Keratinocyte (primary cell): ENCODE measurements around the gene CASKIN2. TPM values are rescaled to one million over a fixed set of nuclear protein-coding genes. Genes with fewer than 3 reads are reported as not detected.
A peak's percentile ranks its signal among the peaks of the same experiment; 100 is the strongest.

Experiments
- DNase-seq: peaks from one replicate; pipeline ENCODE4 v3.0.0-alpha.2; 2011; ENCODE audit warnings: low read depth, missing footprints, low spot score
- FAIRE-seq: peaks from 2 replicates; lab custom pipeline; 2011; peaks lifted over from hg19 to GRCh38; lab: Jason Lieb, UNC
- H2AFZ ChIP-seq: 2 replicates; pipeline ENCODE4 v1.6.0; 2012; ENCODE audit warnings: low read length, control low read depth, inconsistent platforms; ENCODE audit not compliant: control insufficient read depth
- H3K27ac ChIP-seq: 2 replicates; pipeline ENCODE4 v1.5.1; 2011; ENCODE audit warnings: low read length; ENCODE audit not compliant: control insufficient read depth, insufficient read depth
- H3K27me3 ChIP-seq: 3 replicates; pipeline ENCODE4 v1.6.0; 2011; ENCODE audit warnings: low read length; ENCODE audit not compliant: control insufficient read depth, insufficient read depth; ENCODE audit errors: extremely low read depth
- H3K36me3 ChIP-seq, 2 experiments: 2 replicates in 1 of 2; 3 replicates in 1 of 2; pipeline ENCODE4 v1.5.1; 2011; ENCODE audit warnings: low read length in 2 of 2, mild to moderate bottlenecking in 1 of 2; ENCODE audit not compliant: control insufficient read depth in 2 of 2, insufficient read depth in 2 of 2; ENCODE audit errors: extremely low read depth in 1 of 2
- H3K4me1 ChIP-seq: 3 replicates; pipeline ENCODE4 v1.5.1; 2011; ENCODE audit warnings: low read length; ENCODE audit not compliant: control insufficient read depth, insufficient read depth; ENCODE audit errors: extremely low read depth
- H3K4me2 ChIP-seq: 3 replicates; pipeline ENCODE4 v1.6.0; 2011; ENCODE audit warnings: low read depth, low read length; ENCODE audit not compliant: control insufficient read depth, insufficient read depth; ENCODE audit errors: extremely low read depth
- H3K4me3 ChIP-seq, 3 experiments: fragments of 200-600 bp in 1 of 3; sonication (generic) in 1 of 3; 2 replicates in 2 of 3; 3 replicates in 1 of 3; pipeline ENCODE4 v1.5.1; 2011 to 2016; ENCODE audit warnings: low read length in 3 of 3, mild to moderate bottlenecking in 3 of 3, control low read depth in 2 of 3, inconsistent platforms in 1 of 3, low read depth in 1 of 3, mixed read lengths in 1 of 3, mixed run types in 1 of 3, moderate library complexity in 1 of 3; ENCODE audit not compliant: control insufficient read depth in 2 of 3, insufficient read depth in 2 of 3; ENCODE audit errors: extremely low read depth in 1 of 3
- H3K79me2 ChIP-seq: 2 replicates; pipeline ENCODE4 v1.6.0; 2012; ENCODE audit warnings: low read length; ENCODE audit not compliant: control insufficient read depth, insufficient read depth
- H3K9ac ChIP-seq: 3 replicates; pipeline ENCODE4 v1.6.0; 2011; ENCODE audit warnings: low read length; ENCODE audit not compliant: control insufficient read depth, insufficient read depth; ENCODE audit errors: extremely low read depth
- H3K9me1 ChIP-seq: 3 replicates; pipeline ENCODE4 v1.6.0; 2011; ENCODE audit warnings: low read length; ENCODE audit not compliant: control insufficient read depth, insufficient read depth; ENCODE audit errors: extremely low read depth
- H3K9me3 ChIP-seq: 2 replicates; pipeline ENCODE4 v1.5.1; 2012; ENCODE audit warnings: low read depth, low read length; ENCODE audit not compliant: control insufficient read depth
- H4K20me1 ChIP-seq: 3 replicates; pipeline ENCODE4 v1.6.0; 2011; ENCODE audit warnings: low read length; ENCODE audit not compliant: control insufficient read depth, insufficient read depth; ENCODE audit errors: extremely low read depth
- CTCF ChIP-seq, 3 experiments: IDR thresholded peaks in 1 of 3; conservative IDR thresholded peaks in 1 of 3; optimal IDR thresholded peaks in 1 of 3; 2 replicates in 2 of 3; 3 replicates in 1 of 3; pipeline versions ENCODE3 to v1.5.1; 2011; ENCODE audit warnings: low read length in 3 of 3, mild to moderate bottlenecking in 3 of 3, moderate library complexity in 2 of 3, control low read depth in 1 of 3, inconsistent platforms in 1 of 3; ENCODE audit not compliant: insufficient read depth in 2 of 3; ENCODE audit errors: extremely low read depth in 1 of 3
- EZH2 ChIP-seq: IDR thresholded peaks from one replicate; pipeline ENCODE4 v1.6.1; 2012; ENCODE audit warnings: inconsistent platforms, mild to moderate bottlenecking, low read length, moderate library complexity
- dilution Hi-C: fragments of 300-500 bp; cut with MboI; formaldehyde crosslinking; loops from one replicate; pipeline ENCODE4 v1.7.0; 2020; ENCODE audit warnings: low sequenced_read_pairs; ENCODE audit not compliant: extremely low pct_ligation_motif_present
- polyA plus RNA-seq, 5 experiments: library from polyadenylated mRNA; depleted of rRNA in 3 of 5; stranded (reverse) in 3 of 5; stranded (forward) in 1 of 5; unstranded in 1 of 5; fragments of >200 nt; gene quantifications; 1 replicate in 1 of 5; 2 replicates in 3 of 5; 3 replicates in 1 of 5; pipeline versions ENCODE4 v1.2.1 to v1.2.3, GENCODE V29; 2011 to 2012; ENCODE audit warnings: missing spikeins in 2 of 5, low read depth in 1 of 5, low replicate concordance in 1 of 5

Gene CASKIN2
- polyA plus RNA-seq, 1 donor (not counting 4 experiments of a cell fraction or from before 2014, with no cell fraction given) = 3.7 TPM

- Histone ChIP-seq H4K20me1 (no peaks in the 10 kb centered on the region), H3K36me3 (peaks cover 15 to 16% of the 10 kb centered on the region in 2 experiments), H3K4me3 (no peak overlapping the region), H3K9ac (no peak overlapping the region), H3K79me2 (peaks cover 5% of the 10 kb centered on the region), H2AFZ (no peak overlapping the region), H3K9me1 (no peaks in the 10 kb centered on the region), H3K9me3 (no peaks in the 10 kb centered on the region), H3K4me2 (no peak overlapping the region), H3K27ac (no peak overlapping the region), H3K27me3 (no peaks in the 10 kb centered on the region), H3K4me1 (peaks cover 15% of the 10 kb centered on the region)
- TF ChIP-seq CTCF (optimal IDR thresholded peaks at IDR 0.05 in 1 of 3, IDR thresholded peaks at IDR 0.05 in 1 of 3, conservative IDR thresholded peaks at IDR 0.05 in 1 of 3; ENCODE audit: extremely low read depth in 1 of 3, insufficient read depth in 2 of 3, low read length in 3 of 3) (no peak), EZH2 (no peak)
- DNase-seq = no peak
- FAIRE-seq = no peak
- dilution Hi-C loops = no loop called here
Observed at GRCh38 chr17:75505152-75505409, 10.3 kb downstream of the CASKIN2 start.

- dilution Hi-C loops = no loop called here
- no peaks in the 10 kb centered on the region for H4K20me1 ChIP-seq
- no peaks in the 10 kb centered on the region for H3K27me3 ChIP-seq
- no peak overlapping the region for H3K27ac ChIP-seq
- no peaks in the 10 kb centered on the region for H3K9me1 ChIP-seq
- FAIRE-seq (no peak), DNase-seq (no peak)
- TF ChIP-seq EZH2 (no peak), CTCF (optimal IDR thresholded peaks at IDR 0.05 in 1 of 3, IDR thresholded peaks at IDR 0.05 in 1 of 3, conservative IDR thresholded peaks at IDR 0.05 in 1 of 3; ENCODE audit: extremely low read depth in 1 of 3, insufficient read depth in 2 of 3, low read length in 3 of 3) (peak; percentile 78 to 85 (median 83))
- peaks cover 3% of the 10 kb centered on the region for H3K79me2 ChIP-seq
- H3K36me3 ChIP-seq = peaks cover 15 to 17% of the 10 kb centered on the region in 2 experiments
- peaks cover 9% of the 10 kb centered on the region for H3K4me1 ChIP-seq
- no peak overlapping the region for H2AFZ ChIP-seq
- no peak overlapping the region for H3K4me2 ChIP-seq
- H3K9ac ChIP-seq = no peak overlapping the region
- no peaks in the 10 kb centered on the region for H3K9me3 ChIP-seq
- H3K4me3 ChIP-seq = no peak overlapping the region
Observed at GRCh38 chr17:75504347-75505151, 10.8 kb downstream of the CASKIN2 start.
